ENCODE data around the gene KIRREL3.

The KIRREL3 gene

DNA sequence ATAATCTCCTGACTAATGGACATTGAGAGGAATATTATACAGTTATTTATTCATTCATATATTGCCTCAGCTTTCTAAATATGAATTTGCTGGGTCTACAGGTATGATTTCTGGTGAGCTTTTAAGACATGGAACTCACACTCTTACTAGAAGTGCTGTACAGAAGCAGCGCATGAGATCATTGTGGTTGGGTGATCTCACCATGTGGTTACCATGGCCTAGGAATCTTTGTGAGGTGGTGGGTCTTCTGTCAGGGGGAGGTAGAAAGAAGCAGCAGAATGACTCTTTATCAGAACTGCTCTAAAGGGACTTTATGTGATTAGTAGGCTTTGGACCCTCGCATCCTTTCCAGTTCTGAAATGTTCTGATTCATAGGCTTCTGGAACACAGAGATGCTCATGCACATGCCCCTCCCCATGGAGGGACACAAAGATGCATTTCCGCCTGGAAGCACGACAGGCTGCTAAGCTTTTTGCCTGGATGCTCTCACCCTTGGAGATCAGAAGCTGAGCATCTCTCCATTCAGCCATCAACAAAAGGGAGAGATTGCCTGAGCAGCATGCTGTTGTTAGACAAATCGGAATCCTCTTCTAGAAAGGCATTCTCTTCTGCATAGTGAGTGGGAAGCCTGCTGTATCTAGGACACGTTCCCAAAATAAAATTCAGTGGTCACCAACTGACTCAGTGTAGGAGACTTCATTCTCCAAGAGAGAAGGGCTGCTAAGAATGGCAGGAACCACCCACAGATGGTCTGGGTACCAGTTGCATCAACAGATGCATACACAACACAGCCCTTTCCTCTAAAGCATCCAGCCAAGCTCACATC, 51.3 kb downstream of the KIRREL3 start:
- no peak for DNase-seq

DNA sequence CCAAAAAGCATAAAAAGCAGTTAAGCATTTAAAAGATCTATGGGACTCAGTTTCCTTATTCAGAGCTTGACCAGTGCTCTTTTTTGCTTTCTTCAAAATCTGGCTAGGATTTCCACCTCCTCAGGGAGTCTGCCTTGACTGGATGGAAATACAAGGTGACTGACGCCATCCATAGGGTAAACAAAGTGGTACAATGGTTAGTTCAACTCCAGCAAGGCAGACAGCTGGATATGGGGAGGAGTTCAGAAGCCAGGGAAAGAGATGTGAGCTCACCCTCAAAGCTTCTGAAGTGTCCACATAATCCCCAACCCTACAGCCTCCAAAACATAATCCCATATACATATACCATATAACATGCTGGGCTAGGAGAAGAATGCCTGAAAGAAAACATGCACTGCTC, 52.0 kb downstream of the KIRREL3 start:
- no peak for DNase-seq

DNA sequence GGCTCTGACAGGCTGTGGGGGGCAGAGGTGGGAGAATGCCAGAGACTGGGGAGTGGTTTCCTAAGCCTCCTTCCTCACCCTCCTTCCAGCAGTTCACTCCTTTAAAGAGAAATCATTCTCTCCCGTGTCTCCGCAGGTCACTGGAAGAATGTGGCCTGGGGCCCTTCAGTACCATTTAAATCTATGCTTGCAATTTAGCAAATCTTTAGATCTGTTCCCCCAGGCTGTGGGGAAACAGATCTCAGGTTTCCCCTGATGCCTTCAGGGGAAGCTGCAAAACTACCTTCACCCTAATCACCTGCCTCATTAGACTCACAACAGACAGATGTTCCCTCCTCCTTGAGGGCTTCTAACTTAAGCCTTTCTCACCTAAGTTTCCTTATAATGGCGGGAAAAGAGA, 55.3 kb downstream of the KIRREL3 start:
- no peak for DNase-seq

DNA sequence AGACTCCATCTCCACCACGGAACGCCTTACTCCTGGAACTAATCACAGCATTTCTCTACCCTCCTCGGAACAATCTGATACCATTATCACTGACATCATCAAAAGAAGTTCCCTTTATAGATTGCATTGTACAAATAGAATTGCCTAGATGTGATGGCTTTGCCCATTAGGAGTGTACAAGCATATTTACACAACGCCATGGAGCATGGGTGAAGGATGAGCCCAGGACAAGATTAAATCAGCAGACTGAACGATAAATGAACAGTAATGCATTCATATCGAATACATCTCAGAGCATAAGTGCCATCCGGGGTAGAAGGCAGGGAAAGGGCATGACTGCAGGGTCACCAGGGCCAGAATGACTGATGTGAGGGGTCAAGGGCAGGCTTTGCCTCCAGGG, 57.3 kb downstream of the KIRREL3 start:
- no peak for DNase-seq

DNA sequence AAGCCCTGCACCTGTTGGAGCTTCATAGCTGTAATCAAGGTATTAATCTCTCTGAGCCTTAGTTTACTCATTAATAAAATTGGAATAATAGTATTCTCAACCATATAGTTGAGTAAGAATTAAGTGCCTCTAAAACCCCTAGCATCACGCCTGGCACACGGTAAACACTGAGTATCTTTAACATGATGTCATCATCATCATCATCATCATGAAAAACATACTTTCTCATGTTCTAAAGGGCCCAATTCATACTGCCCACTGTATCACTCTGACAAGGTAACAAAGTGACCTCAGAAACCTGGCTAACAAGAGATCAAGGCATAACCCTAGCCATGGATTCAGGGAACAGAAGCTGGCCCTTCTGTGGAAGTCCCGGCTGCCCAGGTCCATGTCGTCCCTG, 58.4 kb downstream of the KIRREL3 start:
- DNase-seq = no peak

DNA sequence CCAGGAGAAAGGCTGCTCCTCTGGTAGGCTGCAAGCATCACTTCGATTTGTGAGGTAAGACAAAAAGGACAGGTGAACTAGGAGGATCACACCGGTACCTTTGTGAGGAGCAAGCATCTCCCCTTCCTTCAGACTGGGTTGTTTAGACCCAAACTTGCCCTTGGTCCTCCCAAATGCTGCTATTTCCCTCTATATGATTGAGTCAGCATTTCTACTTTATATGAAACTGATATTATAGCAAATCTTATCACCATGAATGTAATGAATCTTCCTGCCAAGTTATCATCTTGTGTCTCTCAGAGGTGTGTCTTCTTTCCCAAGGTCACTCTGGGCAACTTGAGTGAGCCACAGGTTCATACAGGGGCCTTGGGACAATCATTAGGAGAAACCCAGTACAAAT, 61.0 kb downstream of the KIRREL3 start:
- DNase-seq = no peak

DNA sequence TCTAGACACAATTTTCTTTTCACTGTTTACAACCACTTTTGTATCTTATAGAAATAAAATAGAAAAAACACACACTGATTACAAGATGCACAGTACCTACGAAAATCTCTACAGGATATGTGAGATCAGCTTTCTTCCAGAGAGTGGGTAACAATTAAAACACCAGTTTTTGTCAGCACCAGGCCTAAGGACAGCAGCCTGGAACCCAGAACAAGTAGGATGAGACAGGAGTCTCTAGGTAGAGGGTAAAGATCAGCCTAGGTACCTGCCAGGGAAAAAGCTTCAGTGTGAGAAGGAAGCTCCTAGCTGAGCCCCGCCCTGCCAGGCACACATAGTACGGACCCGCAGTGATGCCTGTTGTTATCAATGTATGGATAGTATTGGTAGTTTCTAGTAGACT, 61.9 kb downstream of the KIRREL3 start:
- no peak for DNase-seq

DNA sequence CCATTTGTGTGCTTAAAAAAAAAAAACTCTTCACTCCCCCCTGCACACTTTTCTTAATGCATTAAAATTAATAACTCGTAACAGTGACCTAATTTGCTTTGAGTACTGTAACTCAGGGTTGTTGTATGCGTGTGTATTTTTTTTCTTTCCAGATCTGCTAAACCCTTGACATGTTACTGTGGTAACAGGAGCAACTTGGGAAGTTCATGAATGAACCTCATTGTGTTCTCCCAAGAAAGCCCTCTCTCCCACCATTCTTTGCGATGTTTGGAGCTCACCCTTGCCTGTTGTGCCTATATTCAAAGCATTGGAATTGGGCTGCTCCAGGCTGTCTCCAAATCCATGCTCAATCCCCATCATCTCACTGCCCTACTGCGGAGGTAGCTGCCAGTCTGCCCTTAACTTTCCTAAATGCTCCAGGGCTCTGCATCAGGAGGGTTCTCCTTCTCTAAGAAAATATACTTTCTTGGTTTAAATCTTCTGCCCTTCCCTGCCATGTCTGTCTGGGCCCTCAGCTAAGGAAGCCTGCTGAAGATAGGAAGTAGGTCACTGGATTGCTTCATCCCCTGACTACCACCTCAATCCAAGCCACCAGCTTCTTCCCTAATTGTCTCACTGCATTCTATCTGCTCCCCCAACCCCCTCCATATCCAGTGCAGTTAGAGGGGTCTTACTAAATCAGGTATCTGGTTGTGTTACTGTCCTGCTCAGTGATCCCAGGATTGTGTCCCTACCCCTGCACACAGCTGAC, 70.3 kb downstream of the KIRREL3 start:
- DNase-seq = no peak

DNA sequence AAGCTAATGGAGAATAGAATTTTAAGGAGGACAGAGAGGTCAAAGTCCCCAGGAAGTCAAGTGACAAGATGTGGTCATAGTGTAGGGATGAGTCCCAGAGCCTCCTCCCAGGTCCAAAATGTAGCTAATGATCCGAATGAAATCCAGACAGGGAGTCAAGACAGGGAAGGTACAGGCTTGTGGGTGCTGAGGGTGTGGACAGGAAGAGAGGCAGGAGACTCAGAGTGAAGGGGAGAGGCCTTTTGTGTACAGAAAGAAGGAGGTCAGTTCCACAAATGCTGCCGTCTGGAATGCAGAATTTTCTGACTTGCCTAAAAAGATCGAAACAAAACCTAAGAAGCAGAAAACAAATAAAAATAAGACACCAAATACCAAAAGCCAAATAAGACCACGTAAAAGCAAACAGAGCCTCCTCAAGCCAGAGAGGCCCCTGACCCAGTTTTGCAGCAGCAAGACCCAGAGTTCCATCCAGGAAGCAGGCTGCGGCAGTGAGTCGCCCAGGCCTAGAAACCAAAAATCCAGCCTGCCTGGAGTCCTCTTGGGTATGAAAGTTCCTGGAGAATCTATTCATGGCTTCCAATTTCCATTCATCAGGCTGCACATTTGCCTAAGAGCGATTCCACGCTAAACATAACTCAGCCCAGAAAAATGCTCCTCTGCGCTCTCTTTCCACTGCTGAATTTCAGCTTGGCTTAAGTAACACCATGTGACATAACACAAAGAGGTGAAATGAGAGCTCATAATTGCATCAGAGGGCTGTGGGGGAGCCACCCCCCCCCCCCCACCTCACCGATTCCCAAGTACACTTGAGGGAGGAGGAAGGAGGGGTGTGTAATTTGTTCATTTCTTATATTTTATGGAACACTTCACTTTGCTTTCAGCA, 71.2 kb downstream of the KIRREL3 start:
- DNase-seq = no peak

DNA sequence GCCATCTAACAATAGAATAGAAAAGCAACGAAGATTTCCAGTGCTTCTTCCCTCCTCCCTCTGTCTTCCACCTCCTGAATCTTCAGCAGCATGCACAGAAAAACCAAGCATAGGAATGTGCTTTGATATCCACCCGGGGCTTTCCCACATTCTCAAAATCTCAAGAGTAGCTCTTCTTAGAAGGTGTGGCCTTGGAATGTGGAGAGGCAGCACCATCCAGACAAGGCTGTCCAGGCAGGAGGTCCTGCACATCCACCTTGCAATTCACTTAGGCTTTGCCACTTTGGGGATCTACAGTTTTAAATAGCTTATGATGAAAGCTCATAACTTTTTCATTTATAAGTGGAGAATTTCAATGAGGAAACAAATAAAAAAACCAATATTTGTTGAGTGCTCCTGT, 72.9 kb downstream of the KIRREL3 start:
- DNase-seq = no peak

DNA sequence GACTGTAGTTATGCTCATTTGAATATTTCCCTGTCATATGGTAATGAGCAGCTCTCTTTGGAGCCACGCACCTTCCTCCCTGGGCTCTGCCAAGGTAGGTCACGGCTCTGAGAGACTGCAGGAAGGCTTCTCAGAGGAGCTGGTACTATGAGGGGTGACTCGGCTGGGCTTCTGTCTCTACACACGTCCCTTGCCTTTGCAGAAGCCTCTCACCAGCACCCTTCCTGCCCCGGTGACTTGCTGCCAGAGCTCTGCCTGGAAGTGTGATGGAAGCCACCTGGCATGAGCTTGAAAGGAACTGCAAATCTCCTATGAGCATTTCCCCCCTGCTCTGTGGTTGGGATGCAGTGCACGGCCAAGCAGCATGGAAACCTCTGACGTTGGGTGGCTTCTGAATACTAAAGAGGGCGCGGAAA, 74.2 kb downstream of the KIRREL3 start:
- no peak for DNase-seq

DNA sequence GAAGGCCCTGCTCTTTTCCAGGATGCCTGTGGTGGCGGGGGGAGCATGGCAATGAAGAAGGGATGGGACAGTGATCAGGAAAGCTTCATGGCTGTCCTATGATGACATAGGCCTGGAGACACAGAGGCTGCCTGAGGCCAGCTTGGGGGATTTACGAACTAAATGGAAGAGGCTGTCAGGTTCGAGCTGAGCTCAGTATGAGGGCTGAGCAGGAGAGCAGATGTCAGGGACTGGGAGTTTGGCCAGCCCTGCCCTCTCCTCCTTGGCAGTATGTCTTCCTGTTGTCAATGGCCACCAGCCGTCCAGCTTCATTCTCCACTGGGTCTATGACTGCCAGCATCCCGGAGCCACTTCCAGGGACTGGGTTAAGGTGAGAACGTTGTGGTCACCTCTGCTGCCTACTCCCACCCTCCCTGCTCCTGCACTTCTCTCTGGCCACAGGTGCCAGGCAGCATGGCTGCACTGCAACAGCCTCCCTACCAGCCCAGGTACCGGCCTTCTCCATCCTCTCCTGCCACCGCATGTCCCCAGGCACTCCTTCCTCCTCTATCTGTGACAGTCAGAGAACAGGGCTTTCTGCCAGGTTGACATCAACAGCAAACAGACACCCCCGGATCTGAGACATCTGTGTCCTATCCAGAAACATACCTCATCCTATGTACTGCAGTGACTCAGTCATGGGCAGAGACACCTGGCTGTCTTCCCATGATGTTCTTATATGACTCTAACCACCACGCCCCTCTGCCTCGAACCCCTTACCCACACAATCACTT, 75.1 kb downstream of the KIRREL3 start:
- DNase-seq = no peak

DNA sequence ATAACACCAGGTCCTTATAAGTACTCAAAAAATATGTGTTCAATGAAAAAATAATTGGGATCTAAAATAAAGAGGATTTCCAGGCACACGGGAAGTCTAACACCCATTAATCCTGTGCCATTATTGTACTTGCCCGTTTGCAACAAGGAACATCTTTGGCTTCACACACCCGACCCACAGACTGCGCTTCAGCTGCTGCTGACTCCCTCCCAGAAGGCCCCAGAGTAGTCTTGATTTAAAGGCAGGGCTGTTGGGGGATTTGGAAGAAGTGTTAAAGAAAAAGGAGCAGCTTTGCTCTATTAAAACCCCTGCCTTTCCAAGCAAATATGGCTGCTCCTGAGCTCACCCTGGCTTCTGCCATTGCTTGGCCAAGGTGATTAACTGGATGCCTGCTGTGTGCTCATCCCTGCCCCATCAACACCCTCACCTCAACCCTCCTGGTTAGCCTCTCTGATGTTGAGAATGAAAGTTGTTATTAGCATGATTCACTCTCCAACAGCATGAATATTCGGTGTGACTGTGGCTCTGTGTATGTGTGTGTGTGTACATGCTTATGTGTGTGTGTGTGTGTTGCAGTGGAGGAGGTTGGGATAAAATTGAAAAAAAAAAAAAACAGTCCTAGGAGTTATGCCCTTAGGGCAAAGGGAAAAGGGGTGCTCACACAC, 76.1 kb downstream of the KIRREL3 start:
- no peak for DNase-seq

DNA sequence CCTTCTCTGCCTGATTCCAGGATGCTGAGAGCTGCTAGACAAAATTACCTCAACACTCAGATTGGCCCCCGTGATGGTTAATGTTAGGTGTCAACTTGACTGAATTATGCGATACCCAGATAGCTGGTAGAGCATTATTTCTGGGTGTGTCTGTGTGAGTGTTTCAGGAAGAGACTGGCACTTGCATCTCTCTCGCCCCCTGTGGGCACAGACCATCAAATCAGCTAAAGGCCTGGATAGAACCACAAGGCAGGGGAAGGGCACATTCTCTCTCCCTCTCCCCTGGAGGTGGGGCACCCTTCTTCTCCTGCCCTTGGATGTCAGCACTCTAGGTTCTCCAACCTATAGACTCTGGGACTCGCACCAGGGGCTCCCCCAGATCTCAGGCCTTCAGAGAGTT, 79.7 kb downstream of the KIRREL3 start:
- no peak for DNase-seq

DNA sequence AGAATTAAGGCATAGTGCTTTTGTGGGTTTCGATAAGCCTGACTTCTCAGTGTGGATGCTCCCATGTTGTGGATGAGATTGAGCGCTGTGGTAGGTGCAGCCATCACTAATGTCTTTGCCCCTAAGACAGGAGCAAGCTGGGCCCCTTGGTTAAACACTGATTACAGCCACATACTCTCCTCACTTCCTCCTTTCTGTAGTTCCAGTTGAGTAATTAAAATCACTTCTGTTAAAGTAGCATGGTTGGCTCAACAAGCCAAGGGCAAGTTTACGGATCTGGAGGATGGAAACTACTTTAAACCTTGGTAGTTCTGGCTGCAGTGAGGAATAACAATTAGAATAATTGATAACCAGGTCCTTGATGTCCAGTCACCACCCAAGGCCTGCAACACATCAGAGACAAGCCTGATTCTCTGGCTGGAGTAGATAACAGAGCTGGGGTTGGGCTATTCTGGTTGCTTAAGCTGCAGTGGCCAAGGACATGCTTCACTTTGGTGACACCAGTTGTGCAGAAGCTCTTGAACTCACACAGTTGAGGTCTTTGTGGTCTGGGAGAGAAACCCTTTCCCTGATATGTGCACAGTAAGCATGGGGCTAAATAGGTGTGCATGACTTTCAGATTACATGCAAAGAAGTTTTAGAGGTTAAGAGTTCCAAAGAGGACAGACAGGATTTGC, 81.3 kb downstream of the KIRREL3 start:
- no peak for DNase-seq

DNA sequence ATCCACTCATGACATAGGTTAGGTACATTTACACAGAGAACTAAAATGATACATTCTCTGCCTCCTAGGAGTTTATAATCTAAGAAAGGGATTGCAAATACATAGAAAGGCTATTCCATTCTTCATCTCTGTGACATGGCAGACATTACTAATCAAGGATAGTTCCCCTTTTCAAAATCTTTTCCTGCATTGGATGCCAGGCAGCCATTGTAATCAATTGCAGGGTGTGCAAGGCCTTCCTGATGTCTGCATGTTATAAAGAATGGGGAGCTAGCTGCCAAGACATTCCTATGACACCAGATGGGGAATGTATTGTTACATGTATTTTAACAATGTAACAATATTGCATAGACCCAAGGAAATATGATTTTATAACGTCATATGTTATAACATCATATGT, 82.0 kb downstream of the KIRREL3 start:
- DNase-seq = no peak

DNA sequence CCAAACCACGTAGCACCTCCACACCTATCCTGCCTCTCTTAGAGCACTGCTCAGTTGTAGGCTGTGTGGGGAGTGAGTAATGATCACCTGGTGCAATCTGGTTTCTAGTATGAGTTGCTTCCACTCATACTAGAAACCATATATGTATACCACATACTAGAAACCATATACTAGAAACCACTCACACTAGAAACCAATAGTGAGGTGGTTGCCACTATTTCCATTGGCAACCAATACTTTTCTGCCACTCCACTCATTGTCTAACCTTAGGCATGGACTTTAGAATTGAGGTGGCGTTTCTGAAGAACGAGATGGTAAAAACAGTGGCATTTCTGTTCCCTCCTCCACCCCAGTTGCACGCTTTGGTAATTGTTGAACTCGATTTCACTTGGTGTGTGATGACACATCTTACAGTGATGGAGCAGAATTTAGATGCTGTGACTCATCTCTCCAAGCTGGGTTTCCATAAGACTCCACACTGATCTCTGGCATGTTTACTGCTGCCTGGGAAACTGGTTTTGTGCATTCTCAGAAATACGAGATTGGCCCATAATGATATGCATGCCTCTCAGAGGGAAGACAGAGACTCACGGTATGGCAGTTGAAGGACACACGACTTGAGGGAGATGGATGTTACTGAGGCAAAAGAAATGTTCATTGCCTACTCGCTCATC, 82.9 kb downstream of the KIRREL3 start:
- DNase-seq = no peak

DNA sequence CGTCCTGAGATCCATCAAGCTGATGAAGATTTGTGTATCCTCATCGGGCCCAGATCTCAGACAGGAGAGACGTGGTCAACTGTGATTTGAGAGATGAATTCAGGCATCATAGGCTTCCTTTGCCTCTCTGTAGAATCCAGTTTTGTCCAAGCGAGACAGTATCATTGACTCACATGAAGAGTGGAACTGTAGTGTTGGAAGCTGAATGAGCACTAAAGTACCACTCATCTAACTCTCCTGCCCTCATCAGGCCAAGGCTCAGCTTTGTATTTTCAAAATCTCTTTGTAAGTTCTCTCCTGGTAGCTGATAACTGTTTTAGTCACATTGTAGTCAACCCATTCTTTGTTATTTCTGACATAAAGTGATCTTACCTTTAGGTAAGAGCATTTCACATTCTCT, 85.1 kb downstream of the KIRREL3 start:
- no peak for DNase-seq

DNA sequence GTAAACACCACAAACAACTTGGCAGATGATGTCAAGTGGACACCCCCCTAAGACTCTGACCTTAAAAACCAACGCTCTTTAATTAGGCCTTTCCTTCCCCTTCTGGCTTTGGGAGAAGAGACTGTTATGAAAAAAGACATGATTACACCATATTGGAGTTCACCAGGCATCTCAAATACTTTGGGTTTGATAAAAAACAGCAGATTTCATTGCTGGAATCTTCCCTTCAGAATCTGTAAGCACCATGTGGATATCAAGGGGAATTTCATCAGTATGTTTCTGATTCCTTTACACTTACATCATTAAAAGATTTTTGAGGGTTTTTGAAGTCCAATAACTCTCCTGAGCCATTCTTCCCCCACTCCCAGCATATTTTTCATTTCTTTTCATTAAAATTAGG, 85.6 kb downstream of the KIRREL3 start:
- DNase-seq = no peak

DNA sequence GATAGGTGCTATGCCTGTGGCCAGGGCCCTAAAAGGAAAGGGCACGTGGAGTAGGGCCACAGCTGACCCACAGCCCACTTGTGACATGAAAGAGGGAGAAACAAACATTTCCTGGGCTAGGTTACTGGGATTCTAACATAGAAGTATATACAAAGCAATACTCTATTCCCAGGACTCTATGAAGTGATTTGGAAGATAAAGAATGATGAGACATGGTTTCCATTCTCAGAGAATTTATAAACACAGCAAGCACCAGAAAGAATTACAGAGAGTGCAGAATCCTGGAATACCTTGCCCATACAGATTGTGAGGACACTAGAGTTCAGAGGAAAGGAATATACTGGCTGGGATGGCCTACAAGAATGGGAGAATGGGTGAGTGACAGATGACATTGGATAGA, 86.4 kb downstream of the KIRREL3 start:
- no peak for DNase-seq

DNA sequence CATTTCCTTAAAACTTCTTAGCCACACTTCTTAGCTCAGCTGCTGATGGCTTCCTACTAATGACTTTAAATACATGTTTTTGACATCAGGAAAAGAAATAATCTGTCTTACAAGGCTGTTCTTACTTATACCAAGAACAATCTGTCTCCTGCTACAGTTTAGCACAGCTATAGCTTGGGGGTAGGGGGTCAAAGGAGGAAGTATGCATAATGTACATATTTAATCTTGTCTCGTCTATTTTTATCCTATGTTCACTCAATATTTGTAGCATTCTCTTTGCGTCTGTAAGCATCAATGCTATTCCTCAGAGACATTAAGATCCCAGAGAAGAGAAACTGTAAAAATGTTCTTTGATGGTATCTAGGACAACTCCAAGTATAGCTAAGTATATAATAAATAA, 96.0 kb downstream of the KIRREL3 start:
- DNase-seq = no peak

All from stimulated activated naive CD4-positive, alpha-beta T cell (primary cell).